ENCODE measurements around the gene ZEB1.

ZEB1 gene

DNA sequence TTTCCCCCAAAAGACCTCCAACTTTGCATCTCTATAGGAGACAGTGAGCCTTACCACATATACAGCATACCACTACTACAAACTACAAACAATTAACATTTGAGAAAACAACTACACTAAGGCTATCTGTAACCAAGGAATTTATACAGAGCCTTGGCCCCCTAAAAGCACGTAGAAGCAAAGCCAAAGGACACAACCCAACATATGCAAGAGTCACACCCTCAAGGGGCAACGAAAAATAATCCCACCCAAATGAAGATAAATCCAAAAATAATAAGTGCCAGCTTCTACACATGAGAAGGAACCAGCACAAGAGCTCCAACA, 149.5 kb downstream of the ZEB1 start:
- DNase-seq = no peak
- no peak overlapping the region for H3K9ac ChIP-seq (ENCODE audit: low read length)
- no peaks in the 10 kb centered on the region for H4K20me1 ChIP-seq (ENCODE audit: insufficient read depth, low read length)
- no peak overlapping the region for H3K4me2 ChIP-seq (ENCODE audit: low read depth, low read length)
- TF ChIP-seq EZH2 (optimal IDR thresholded peaks at IDR 0.05; ENCODE audit: low read depth, low read length) = no peak
- TF ChIP-seq EZH2phosphoT487 (IDR thresholded peaks at IDR 0.05; ENCODE audit: low read length) = no peak
- H3K4me1 ChIP-seq (ENCODE audit: low read length) = no peaks in the 10 kb centered on the region
- H3K9me2 ChIP-seq (replicated peaks; ENCODE audit: insufficient read depth, low read length) = no peaks in the 10 kb centered on the region
- H3K9me3 ChIP-seq (replicated peaks; ENCODE audit: insufficient read depth, low read length) = 0 out of 2 replicates have a peak, but pooled peaks cover 4% of the 10 kb centered on the region
- no peak overlapping the region for H3K27ac ChIP-seq (ENCODE audit: low read length)
- no peaks in the 10 kb centered on the region for H3F3A ChIP-seq (ENCODE audit: insufficient read depth, low read length)
- no peaks in the 10 kb centered on the region for H3K27me3 ChIP-seq (replicated peaks; ENCODE audit: insufficient read depth, low read length)
- no peaks in the 10 kb centered on the region for H3K79me2 ChIP-seq (ENCODE audit: low read length)
- H3K4me3 ChIP-seq (ENCODE audit: low read length) = no peak overlapping the region
- H3K36me3 ChIP-seq (replicated peaks; ENCODE audit: insufficient read depth, low read length) = peaks cover 3% of the 10 kb centered on the region; the same call in 1 of the 2 replicates
- H2AFZ ChIP-seq (ENCODE audit: low read length) = no peak overlapping the region

DNA sequence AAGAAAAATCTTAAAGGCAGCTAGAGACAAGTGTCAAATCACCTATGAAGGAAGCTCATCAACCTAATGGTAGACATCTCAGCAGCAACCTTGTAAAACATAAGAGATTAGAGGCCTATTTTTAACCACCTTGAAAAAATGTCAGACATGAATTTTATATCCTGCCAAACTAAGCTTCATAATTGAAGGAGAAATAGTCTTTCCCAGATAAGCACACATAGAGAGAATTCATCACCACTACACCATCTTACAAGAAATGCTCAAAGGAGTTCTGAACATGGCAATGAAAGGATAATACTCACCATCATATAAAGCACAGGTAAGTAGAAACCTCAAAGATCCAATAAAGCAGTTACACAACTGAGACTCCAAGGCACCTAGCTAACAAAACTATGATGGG, 156.5 kb downstream of the ZEB1 start:
- Histone ChIP-seq H3K79me2 (ENCODE audit: low read length) (no peaks in the 10 kb centered on the region), H3K9me3 (replicated peaks; ENCODE audit: insufficient read depth, low read length) (no peaks in the 10 kb centered on the region), H3K4me1 (ENCODE audit: low read length) (no peaks in the 10 kb centered on the region), H3K27ac (ENCODE audit: low read length) (no peak overlapping the region), H3K9me2 (replicated peaks; ENCODE audit: insufficient read depth, low read length) (no peaks in the 10 kb centered on the region), H3K36me3 (replicated peaks; ENCODE audit: insufficient read depth, low read length) (no peaks in the 10 kb centered on the region), H3K4me3 (ENCODE audit: low read length) (no peak overlapping the region), H4K20me1 (ENCODE audit: insufficient read depth, low read length) (no peaks in the 10 kb centered on the region), H3K27me3 (replicated peaks; ENCODE audit: insufficient read depth, low read length) (no peaks in the 10 kb centered on the region), H3K4me2 (ENCODE audit: low read depth, low read length) (no peak overlapping the region), H2AFZ (ENCODE audit: low read length) (no peak overlapping the region), H3F3A (ENCODE audit: insufficient read depth, low read length) (no peaks in the 10 kb centered on the region), H3K9ac (ENCODE audit: low read length) (no peak overlapping the region)
- no peak for DNase-seq
- TF ChIP-seq EZH2 (optimal IDR thresholded peaks at IDR 0.05; ENCODE audit: low read depth, low read length) (no peak), EZH2phosphoT487 (IDR thresholded peaks at IDR 0.05; ENCODE audit: low read length) (no peak)
- TF ChIP-seq, protein P1, sequence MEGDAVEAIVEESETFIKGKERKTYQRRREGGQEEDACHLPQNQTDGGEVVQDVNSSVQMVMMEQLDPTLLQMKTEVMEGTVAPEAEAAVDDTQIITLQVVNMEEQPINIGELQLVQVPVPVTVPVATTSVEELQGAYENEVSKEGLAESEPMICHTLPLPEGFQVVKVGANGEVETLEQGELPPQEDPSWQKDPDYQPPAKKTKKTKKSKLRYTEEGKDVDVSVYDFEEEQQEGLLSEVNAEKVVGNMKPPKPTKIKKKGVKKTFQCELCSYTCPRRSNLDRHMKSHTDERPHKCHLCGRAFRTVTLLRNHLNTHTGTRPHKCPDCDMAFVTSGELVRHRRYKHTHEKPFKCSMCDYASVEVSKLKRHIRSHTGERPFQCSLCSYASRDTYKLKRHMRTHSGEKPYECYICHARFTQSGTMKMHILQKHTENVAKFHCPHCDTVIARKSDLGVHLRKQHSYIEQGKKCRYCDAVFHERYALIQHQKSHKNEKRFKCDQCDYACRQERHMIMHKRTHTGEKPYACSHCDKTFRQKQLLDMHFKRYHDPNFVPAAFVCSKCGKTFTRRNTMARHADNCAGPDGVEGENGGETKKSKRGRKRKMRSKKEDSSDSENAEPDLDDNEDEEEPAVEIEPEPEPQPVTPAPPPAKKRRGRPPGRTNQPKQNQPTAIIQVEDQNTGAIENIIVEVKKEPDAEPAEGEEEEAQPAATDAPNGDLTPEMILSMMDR (IDR thresholded peaks at IDR 0.05; ENCODE audit: low read length) = no peak

DNA sequence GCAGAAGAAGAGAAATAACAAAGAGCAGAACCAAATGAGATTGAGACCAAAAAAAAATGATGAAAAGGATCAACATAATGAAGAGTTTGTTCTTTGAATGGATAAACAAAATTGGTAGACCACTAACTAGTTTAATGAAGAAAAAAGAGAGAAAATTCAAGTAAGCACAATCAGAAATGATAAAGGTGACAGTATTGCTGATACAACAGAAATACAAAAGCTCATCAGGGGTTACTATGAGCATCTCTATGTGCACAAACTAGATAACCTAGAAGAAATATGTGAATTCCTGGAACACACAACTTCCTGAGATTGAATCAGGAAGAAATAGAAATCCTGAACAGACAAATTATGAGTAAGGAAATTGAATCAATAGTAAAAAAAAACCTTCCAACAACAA, 157.1 kb downstream of the ZEB1 start:
- Histone ChIP-seq H3K9me2 (replicated peaks; ENCODE audit: insufficient read depth, low read length) (no peaks in the 10 kb centered on the region), H4K20me1 (ENCODE audit: insufficient read depth, low read length) (no peaks in the 10 kb centered on the region), H3K9ac (ENCODE audit: low read length) (no peak overlapping the region), H3K4me2 (ENCODE audit: low read depth, low read length) (no peak overlapping the region), H3K79me2 (ENCODE audit: low read length) (no peaks in the 10 kb centered on the region), H3K4me1 (ENCODE audit: low read length) (no peaks in the 10 kb centered on the region), H3K27me3 (replicated peaks; ENCODE audit: insufficient read depth, low read length) (no peaks in the 10 kb centered on the region), H2AFZ (ENCODE audit: low read length) (no peak overlapping the region), H3K4me3 (ENCODE audit: low read length) (no peak overlapping the region), H3F3A (ENCODE audit: insufficient read depth, low read length) (no peaks in the 10 kb centered on the region), H3K36me3 (replicated peaks; ENCODE audit: insufficient read depth, low read length) (no peaks in the 10 kb centered on the region; the same call in 1 of the 2 replicates), H3K9me3 (replicated peaks; ENCODE audit: insufficient read depth, low read length) (no peaks in the 10 kb centered on the region), H3K27ac (ENCODE audit: low read length) (no peak overlapping the region)
- DNase-seq = no peak
- TF ChIP-seq, protein P1 (IDR thresholded peaks at IDR 0.05; ENCODE audit: low read length) = no peak
- TF ChIP-seq EZH2 (optimal IDR thresholded peaks at IDR 0.05; ENCODE audit: low read depth, low read length) (no peak), EZH2phosphoT487 (IDR thresholded peaks at IDR 0.05; ENCODE audit: low read length) (no peak)

DNA sequence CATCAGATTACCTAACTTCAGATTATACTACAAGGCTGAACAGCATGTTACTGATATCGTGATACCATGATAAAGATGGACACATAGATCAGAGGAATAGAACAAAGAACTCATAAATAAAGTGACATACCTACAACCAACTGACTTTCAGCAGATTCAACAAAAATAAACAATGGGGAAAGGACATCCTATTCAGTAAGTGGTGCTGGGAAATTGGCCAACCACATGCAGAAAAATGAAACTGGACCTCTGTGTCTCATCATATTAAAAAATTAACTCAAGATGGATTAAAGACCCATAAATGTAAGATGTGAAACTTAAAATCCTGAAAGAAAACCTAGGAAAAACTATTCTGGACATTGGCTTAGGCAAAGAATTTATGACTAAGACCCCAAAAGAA, 158.6 kb downstream of the ZEB1 start:
- H3K9me3 ChIP-seq (replicated peaks; ENCODE audit: insufficient read depth, low read length) = no peaks in the 10 kb centered on the region
- H3K9me2 ChIP-seq (replicated peaks; ENCODE audit: insufficient read depth, low read length) = no peaks in the 10 kb centered on the region
- H3K4me2 ChIP-seq (ENCODE audit: low read depth, low read length) = no peak overlapping the region
- no peaks in the 10 kb centered on the region for H3K27me3 ChIP-seq (replicated peaks; ENCODE audit: insufficient read depth, low read length)
- no peaks in the 10 kb centered on the region for H3F3A ChIP-seq (ENCODE audit: insufficient read depth, low read length)
- no peaks in the 10 kb centered on the region; the same call in 1 of the 2 replicates for H3K36me3 ChIP-seq (replicated peaks; ENCODE audit: insufficient read depth, low read length)
- H3K27ac ChIP-seq (ENCODE audit: low read length) = no peak overlapping the region
- H4K20me1 ChIP-seq (ENCODE audit: insufficient read depth, low read length) = no peaks in the 10 kb centered on the region
- H3K79me2 ChIP-seq (ENCODE audit: low read length) = no peaks in the 10 kb centered on the region
- H2AFZ ChIP-seq (ENCODE audit: low read length) = no peak overlapping the region
- no peak for TF ChIP-seq EZH2 (optimal IDR thresholded peaks at IDR 0.05; ENCODE audit: low read depth, low read length)
- TF ChIP-seq, protein P1 (IDR thresholded peaks at IDR 0.05; ENCODE audit: low read length) = no peak
- no peak for TF ChIP-seq EZH2phosphoT487 (IDR thresholded peaks at IDR 0.05; ENCODE audit: low read length)
- DNase-seq = no peak
- H3K9ac ChIP-seq (ENCODE audit: low read length) = no peak overlapping the region
- H3K4me1 ChIP-seq (ENCODE audit: low read length) = no peaks in the 10 kb centered on the region
- no peak overlapping the region for H3K4me3 ChIP-seq (ENCODE audit: low read length)
